Measurements from ENCODE around the gene CUL4A.

DNA sequence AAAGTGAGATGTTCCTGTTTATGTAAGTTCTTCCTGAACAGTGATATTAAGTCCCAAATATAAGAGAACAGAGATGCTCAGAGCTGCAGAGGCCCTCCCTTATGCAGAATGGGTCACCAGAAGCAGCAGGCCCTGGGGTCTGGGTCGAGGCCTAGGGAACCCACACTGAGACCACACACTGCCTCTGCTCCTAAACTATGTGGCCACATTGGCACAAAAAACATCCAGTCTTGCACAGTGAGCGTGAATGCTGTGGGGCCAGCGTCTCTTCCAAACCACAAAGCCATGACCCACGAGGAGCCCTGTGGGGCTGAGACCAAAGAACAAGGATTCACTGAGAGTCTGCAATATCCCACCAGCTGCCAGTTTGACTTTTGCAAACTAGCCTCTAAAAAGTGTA is 27.4 kb upstream of the CUL4A start:
- no peak for TF ChIP-seq CTCF (IDR thresholded peaks at IDR 0.05 in 4 of 5, conservative IDR thresholded peaks at IDR 0.05 in 1 of 5)
- TF ChIP-seq POLR2A (IDR thresholded peaks at IDR 0.05), result no peak
